Stimulated activated CD8-positive, alpha-beta memory T cell treated with anti-CD3 and anti-CD28 coated beads, Interleukin-4, amount 100 ng/mL, for 4 hours (primary cell): ENCODE measurements around the gene TAF4.

Experiments
- DNase-seq, 2 donors: peaks; one replicate each; pipeline ENCODE4 v3.0.0-alpha.2; 2020; ENCODE audit warnings: low read depth in 2 of 2, low spot score in 1 of 2

TAF4 gene

GRCh38 chr20:62044631-62045030 lies 21.1 kb downstream of the TAF4 start:
- no peak for DNase-seq

- DNase-seq = no peak
Measured at GRCh38 chr20:62043131-62043914, 22.4 kb downstream of the TAF4 start.

GRCh38 chr20:62042025-62042820 lies 23.5 kb downstream of the TAF4 start:
- DNase-seq = no peak

- no peak for DNase-seq
Measured at GRCh38 chr20:62040933-62041332, 24.7 kb downstream of the TAF4 start.

- DNase-seq = no peak
Measured at GRCh38 chr20:62040381-62040922, 25.2 kb downstream of the TAF4 start.

- no peak for DNase-seq
Measured at GRCh38 chr20:62039738-62040137, 25.9 kb downstream of the TAF4 start.

GRCh38 chr20:62032609-62033368 lies 32.9 kb downstream of the TAF4 start:
- no peak for DNase-seq

- no peak for DNase-seq
Measured at GRCh38 chr20:62031462-62032092, 34.1 kb downstream of the TAF4 start.

- DNase-seq = no peak
Measured at GRCh38 chr20:62030834-62031434, 34.7 kb downstream of the TAF4 start.

GRCh38 chr20:62030357-62030756 lies 35.3 kb downstream of the TAF4 start:
- no peak for DNase-seq

GRCh38 chr20:62029949-62030348 lies 35.7 kb downstream of the TAF4 start:
- no peak for DNase-seq

- no peak for DNase-seq
Measured at GRCh38 chr20:62029296-62029695, 36.4 kb downstream of the TAF4 start.

- no peak for DNase-seq
Measured at GRCh38 chr20:62028384-62028783, 37.3 kb downstream of the TAF4 start.

- DNase-seq = no peak
Measured at GRCh38 chr20:62027698-62028321, 37.9 kb downstream of the TAF4 start.

- DNase-seq = no peak
Measured at GRCh38 chr20:62027116-62027515, 38.6 kb downstream of the TAF4 start.

GRCh38 chr20:62026564-62026856 lies 39.2 kb downstream of the TAF4 start:
- DNase-seq = no peak

- no peak for DNase-seq
Measured at GRCh38 chr20:62025832-62026563, 39.7 kb downstream of the TAF4 start.

GRCh38 chr20:62025394-62025793 lies 40.3 kb downstream of the TAF4 start:
- no peak for DNase-seq

- DNase-seq = no peak
Measured at GRCh38 chr20:62023935-62024334, 41.7 kb downstream of the TAF4 start.
